Effector CD8-positive, alpha-beta T cell (primary cell): ENCODE measurements around the gene RDH16.
"Not testable (repeated sequence)": the region's sequence is repeated elsewhere in the genome, so short reads cannot be mapped to it uniquely, and the experiment has no call there.

ENCODE experiments used
- DNase-seq: peaks from one replicate; lab custom pipeline; 2025; lab: John Stamatoyannopoulos, UW

The RDH16 gene

DNA sequence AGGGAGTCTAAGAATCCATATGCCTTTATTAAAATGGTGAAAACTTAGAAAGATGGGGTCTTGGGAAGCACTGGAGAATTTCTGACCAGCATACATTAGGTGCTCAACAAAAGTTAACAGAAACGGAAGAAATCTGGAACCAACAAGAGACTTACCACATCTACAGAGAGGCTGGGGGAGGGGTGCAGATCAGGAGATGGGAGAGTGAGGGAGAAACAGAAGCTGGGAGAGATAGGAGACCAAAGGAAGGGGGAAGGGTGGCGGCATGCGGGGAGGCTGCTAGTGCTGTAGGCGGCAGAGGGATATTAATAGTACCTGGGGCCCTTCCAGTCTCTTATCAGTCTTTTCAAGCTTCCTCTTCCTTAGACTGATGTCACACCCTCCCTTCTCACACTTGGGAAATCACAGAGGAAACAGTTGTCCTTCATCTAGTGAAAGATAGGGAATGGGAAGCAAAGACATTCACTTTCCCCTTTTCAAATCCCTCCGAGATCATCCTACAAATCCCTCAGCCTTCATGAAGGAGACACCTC, 30.9 kb upstream of the RDH16 start:
- DNase-seq = no peak

DNA sequence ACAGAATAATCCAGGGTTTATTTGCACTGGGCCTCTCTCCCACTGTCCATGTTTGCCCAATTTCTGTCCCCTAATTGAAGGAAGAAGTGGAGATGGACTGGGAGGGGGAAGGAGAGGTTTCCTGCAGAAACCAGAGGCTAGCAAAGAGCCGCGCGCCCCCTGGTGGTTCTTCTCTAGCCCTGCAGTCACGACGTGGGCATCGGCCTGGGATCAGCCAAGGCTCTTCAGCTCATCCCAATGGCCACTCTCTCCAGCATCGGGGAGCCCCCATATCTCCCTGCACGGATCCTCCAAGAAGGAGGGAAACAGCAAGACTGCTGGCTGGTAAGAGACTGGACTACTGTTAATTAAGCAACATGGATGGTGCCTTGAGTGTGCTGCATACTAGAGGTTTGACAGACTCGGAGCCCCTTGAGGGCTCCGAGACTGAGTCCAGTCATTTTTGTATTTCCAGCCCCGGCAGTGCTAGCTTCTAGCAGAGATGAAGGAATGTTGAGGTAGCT, 30.2 kb upstream of the RDH16 start:
- peak; percentile 61 for DNase-seq

DNA sequence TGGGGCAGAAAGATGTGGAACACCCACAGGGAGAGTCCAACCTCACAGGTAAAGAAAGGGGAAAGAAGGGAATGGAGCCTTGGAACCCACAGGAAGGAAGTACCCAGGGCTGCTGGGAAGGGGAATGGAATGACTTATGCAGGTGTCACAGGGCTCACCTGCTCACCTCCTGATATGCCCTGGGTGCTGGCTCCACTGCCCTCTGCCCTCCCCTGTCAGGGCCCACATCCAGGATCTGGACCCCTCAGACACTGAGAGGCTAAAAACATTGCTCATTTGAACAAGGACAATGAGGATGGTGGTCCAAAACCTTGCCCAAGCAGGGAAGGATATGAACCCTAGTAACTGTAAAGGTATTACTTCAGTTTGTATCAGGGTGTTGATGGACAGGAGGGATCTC, 29.6 kb upstream of the RDH16 start:
- no peak for DNase-seq

DNA sequence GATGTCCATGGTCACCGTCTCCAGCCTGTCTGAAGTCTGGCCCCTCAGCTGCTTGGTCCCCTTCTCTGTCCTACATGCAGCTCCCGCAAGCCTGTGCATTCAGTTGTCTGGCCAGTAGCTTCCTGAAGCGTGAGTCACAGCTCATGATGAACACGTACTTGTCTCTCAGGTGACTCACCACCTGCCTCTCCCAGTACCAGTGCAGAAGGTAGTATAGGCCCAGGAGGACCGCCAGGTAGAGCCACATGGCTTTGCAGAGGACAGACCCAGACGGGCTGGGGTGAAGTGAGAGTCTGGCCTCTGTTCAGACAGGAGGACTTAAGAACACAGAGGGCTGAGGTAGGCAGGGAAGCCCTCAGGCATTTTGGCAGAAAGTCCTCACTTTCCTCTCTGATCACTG, 28.3 kb upstream of the RDH16 start:
- not testable (repeated sequence) for DNase-seq

DNA sequence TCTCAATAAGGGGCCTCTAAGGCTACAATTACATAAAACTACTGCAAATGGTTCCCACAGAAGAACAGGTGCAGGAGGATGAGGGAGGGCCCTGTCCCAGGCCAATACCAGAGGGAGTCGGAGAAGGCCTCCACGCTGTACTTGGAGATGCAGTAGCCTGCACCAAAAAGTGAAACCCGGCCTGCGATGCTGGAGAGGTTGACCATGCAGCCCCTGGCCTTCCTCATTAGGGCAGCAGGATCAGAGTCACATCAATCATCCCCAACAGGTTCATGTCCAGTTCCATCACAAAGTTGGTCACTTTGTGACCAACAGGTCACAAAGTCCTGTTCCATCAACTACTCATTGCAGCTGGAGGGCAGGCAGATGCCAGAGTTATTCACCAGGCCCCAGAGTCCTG, 26.0 kb upstream of the RDH16 start:
- no peak for DNase-seq

DNA sequence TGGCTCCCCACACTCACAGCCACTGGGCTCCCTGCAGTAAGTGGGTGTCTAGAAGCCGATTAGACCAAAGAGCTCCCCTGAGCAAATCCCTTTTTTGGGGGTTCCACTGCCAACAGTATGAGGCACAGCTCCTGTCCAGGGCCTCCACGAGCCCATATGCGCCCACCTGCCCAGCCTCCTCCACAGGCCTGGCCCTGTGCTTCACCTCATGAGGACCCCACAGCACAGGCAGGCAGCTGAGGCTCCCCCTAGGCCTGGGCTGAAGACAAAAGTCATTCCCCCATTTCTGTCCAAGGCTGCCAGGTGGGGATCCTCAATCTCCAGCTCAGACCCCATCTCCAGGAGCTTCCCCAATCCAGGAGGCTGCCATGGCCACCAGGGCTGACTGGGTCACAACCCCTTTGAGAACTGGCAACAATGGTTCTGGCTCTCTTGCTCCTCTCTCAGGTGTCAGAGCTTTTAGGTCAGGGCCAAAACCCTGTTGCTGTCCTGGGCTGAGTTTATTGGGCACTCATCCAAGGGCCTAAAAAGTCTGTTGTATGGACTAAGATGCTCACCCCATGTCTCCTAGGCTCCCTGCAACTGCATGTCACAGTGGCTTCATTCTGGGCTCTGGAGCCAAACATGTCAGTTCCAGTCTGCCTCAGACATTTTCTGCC, 25.3 kb upstream of the RDH16 start:
- DNase-seq = not testable (repeated sequence)

DNA sequence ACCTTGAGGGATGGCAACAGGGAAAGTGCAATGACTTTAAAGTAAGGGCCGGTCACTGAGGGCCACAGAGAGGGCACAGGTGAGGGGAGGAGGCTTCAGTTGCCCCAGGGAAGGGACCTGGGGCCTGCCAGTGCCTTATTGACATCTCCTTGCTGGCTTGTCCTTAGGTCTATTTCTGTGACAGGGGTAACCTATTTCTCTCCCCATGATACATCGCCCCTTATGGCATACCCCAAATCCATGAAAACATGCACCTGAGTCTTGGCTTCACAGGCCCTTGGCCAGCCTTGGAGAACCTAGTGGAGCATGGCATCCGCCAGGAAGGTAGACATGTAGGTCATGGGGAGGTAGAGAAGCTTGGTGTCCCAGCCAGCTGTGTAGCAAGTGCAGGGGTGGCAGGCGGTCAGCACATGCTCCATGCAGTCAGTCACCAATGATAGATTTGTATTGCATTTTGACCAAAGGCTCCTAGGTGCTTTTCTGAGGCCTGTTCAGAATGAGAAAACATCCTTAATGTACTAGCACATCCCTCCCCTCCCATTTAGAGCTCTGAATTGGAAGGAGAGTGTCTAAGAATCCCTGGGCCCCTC, 23.6 kb upstream of the RDH16 start:
- no peak for DNase-seq

DNA sequence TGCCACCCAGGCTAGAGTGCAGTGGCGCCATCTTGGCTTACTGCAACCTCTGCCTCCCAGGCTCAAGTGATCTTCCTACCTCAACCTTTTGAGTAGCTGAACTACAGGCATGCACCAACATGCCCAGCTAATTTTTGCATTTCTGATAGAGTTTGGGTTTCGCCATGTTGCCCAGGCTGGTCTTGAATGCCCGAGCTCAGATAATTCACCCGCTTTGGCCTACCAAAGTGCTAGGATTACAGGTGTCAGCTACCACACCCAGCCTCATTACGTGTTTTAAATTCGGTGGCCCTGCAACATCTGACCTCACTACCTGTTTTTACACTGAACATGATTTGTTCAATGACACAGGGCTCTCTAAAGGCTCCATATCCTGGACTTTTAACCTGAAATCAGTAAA, 22.9 kb upstream of the RDH16 start:
- DNase-seq = no peak

DNA sequence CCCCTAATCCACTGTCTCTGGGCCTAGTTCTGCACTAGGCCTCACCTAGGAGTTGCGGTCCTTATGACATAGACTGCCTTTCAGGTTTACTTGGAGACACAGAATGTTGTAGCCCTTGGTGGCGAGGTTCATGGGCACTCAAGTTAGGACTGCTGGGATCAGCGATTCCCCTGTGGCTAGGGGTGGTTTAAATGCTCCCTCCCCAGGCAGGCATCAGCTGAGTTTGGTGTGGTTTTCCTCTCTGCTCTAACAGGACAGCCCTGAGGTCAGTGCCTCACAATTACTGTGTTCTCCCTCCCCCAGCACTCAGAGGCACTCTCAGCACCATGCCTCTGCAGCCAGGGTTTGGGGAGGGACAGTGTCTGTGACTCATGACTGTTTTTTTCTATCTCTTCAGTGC, 22.2 kb upstream of the RDH16 start:
- no peak for DNase-seq

DNA sequence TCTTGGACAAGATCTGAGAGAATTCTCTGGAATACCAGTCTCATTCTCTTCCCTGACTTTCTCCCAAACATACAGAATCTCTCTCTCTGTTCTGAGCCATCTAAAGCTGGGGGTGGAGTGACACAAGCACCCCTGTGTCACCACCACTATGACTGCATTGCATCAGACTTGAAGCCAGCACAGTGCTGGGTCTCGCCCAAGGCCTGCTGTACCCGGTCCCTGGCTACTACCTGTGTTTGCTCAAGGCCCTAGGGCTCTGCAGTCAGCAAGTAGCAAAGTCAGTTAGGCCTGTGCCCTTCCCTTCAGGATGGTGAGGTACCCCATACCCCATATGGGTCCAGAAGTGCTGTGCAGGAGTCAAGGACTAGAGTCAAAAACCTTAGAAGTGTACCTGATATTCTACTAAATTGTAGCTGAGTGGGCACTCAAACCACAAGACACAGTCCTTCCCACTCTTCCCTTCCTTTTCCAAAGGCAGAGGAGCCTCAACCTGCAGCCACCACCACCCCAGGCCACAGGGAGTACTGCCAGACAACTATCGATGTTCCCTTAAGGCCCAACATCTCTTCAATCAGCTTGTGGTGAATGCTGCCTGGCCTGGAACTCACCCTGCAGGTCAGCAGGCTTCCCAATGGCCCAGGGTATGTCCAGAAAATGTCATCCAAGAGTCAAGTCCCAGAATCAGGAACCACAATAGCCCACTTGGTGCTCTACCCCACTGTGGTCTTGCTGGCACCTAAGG, 21.2 kb upstream of the RDH16 start:
- DNase-seq = no peak

DNA sequence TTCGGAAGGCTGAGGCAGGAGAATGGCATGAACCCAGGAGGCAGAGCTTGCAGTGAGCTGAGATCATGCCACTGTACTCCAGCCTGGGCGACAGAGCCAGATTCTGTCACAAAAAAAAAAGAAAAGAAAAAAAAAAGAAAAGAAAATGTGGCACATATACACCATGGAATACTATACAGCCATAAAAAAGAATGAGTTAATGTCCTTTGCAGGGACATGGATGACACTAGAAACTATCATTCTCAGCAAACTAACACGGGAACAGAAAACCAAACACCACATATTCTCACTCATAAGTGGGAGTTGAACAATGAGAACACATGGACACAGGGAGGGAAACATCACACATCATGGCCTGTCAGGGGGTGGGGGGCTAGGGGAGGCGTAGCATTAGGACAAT, 20.0 kb upstream of the RDH16 start:
- not testable (repeated sequence) for DNase-seq

DNA sequence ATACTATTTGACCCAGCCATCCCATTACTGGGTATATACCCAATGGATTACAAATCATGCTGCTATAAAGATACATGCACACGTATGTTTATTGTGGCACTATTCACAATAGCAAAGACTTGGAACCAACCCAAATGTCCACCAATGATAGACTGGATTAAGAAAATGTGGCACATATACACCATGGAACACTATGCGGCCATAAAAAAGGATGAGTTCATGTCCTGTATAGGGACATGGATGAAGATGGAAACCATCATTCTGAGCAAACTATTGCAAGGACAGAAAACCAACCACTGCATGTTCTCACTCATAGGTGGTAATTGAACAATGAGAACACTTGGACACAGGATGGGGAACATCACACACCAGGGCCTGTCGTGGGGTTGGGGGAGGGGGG, 16.8 kb upstream of the RDH16 start:
- DNase-seq = not testable (repeated sequence)

DNA sequence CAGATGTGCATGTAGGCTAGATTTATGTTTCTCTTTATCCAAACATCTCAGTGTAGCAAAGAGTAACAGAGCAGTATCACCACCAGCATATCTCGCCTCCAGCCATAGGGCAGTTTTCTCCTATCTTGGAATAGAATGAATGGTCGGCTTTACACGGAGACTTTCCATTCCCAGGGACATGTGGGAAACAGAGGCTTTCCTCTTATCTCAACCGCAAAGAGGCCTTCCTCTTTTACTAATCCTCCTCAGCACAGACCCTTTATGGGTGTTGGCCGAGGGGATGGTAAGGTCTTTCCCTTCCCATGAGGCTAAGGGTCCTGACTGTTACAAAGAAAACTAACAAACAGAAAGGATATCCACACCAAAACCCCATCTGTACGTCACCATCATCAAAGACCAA, 11.5 kb upstream of the RDH16 start:
- not testable (repeated sequence) for DNase-seq

DNA sequence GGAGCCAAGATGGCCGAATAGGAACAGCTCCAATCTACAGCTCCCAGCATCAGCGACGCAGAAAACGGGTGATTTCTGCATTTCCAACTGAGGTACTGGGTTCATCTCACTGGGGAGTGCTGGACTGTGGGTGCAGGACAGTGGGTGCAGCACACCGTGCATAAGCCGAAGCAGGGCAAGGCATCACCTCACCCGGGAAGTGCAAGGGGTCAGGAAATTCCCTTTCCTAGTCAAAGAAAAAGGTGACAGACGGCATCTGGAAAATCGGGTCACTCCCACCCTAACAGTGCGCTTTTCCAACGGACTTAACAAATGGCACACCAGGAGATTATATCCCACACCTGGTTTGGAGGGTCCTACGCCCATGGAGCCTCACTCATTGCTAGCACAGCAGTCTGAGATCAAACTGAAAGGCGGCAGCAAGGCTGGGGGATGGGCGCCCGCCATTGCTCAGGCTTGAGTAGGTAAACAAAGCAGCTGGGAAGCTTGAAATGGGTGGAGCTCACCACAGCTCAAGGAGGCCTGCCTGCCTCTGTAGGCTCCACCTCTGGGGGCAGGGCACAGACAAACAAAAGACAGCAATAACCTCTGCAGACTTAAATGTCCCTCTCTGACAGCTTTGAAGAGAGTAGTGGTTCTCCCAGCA, 8.7 kb upstream of the RDH16 start:
- not testable (repeated sequence) for DNase-seq

DNA sequence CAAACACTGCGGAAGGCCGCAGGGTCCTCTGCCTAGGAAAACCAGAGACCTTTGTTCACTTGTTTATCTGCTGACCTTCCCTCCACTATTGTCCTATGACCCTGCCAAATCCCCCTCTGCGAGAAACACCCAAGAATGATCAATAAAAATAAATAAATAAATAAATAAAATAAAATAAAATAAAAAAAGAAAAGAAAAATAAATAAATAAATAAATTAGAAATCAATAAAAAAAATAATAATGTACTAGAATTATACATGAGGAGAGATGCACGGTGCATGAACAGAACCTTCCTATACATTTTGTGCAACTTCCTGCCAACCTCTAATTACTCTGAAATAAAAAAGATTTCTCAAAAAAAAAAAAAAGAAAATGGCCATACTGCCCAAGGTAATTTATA, 7.7 kb upstream of the RDH16 start:
- not testable (repeated sequence) for DNase-seq

DNA sequence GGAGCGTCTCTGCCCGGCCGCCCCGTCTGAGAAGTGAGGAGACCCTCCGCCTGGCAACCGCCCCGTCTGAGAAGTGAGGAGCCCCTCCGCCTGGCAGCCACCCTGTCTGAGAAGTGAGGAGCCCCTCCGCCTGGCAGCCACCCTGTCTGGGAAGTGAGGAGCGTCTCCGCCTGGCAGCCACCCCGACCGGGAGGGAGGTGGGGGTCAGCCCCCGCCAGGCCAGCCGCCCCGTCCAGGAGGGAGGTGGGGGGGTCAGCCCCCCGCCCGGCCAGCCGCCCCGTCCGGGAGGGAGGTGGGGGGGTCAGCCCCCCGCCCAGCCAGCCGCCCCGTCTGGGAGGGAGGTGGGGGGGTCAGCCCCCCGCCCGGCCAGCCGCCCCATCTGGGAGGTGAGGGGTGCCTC, 6.1 kb upstream of the RDH16 start:
- not testable (repeated sequence) for DNase-seq

DNA sequence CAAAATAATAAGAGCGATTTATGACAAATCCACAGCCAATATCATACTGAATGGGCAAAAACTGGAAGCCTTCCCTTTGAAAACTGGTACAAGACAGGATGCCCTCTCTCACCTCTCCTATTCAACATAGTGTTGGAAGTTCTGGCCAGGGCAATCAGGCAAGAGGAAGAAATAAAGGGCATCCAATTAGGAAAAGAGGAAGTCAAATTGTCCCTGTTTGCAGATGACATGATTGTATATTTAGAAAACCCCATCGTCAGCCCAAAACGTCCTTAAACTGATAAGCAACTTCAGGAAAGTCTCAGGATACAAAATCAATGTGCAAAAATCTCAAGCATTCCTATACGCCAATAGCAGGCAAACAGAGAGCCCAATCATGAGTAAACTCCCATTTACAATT, 4.8 kb upstream of the RDH16 start:
- DNase-seq = not testable (repeated sequence)

DNA sequence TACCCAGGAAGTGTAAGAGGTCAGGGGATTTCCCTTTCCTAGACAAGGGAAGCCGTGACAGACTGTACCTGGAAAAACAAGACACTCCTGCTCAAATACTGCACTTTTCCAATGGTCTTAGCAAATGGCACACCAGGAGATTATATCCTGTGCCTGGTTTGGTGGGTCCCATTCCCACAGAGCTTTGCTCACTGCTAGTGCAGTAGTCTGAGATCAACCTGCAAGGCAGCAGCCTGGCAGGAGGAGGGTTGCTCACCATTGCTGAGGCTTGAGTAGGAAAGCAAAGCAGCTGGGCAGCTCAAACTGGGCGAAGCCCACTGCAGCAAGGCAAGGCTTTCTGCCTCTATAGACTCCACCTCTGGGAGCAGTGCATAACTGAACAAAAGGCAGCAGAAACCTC, 1.0 kb upstream of the RDH16 start:
- DNase-seq = no peak

DNA sequence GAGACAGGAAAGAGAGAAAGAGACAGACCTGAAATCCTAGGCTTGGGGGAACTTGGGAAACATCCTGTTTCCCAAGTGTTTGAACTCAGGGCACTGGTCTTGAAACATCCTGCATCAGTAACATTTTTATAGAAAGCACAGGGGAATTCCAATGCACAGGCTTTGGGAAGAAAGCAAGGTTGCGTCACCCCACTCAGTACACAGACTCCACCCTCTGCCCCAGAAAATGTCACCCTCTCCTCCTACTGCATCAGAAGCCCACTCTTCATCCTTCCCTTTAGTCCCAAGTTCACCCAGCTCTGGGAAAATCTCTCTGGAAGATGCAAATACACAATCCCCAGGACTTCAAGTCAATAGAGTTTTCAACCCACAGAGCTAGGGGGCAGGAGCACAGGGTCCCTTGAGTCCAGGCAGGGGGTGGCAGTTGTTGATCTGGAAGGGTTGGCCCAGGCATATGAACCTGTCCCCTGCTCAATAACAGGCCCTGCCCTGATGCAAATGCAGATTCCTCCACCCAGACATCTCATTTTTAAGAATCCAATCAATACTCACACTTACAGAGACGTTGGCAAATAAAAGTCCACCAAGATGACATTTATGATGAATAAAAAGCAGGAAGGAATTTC, 1.7 kb downstream of the RDH16 start:
- DNase-seq = no peak

DNA sequence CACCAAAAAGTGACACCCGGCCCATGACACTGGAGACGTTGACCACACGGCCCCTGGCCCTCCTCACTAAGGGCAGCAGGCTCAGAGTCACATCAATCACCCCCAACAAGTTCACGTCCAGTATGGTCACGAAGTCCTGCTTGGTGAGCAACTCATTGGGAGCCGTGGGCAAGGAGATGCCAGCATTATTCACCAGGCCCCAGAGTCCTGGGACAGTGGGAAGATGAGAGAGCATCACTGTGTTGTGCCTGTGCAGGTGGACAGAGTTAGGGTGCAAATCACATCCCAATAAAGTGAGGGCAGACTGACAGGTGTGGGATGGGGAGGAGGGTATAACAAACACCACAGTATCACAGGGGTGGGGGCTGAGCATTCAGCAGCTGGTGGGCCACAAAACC, 2.5 kb downstream of the RDH16 start:
- DNase-seq = no peak

DNA sequence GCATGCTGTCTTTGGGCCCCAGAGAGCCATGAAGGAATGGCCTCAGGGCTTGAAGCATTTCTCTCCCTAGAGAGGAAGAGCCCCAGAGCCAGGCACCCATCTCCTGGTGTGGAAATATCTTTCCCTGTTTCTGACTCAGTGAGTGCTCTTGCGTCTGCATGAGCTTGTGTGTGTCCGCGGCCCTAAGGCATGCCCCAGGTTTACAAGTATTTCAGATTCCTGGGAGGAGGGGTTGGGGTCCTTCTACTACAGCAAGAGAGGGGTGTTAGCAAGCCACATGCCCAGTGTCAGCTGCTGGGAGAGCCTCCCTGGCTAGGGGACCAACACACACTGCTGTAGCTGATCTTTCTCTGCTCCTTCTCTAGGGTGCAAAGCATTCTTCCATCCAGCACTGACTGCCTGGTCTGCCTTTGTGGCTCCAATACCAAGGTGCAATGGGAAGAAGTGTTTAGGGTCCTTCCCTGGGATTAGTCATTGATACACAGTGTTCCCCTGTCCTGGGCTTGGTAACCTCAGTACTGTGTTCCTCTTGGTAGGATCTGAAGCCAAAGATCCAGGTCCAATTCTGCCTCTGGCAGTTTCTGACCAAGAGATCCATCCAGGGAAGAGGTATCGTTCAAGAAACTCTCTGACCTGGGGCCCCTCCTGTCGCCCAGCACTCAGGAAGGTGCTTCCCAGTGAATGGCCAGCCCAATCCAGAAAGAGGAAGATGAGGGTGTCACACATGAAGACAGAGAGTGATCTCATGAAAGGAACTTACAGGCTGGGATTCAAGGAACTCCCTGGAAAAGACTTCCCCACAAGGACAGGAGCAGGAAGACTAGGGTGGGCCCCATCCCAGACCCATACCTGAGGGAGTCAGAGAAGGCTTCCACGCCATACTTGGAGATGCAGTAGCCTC, 3.1 kb downstream of the RDH16 start:
- no peak for DNase-seq
